Pancreas (tissue), 10 donors: ENCODE data around the gene PHGDH. TPM values are rescaled to one million over a fixed set of nuclear protein-coding genes. Genes with fewer than 3 reads are reported as not detected.
A peak's percentile ranks its signal among the peaks of the same experiment; 100 is the strongest.

ENCODE experiments used
- ATAC-seq, 4 donors: fragments of 200-7000 bp; cut with Tn5 transposase; one replicate each; pipeline versions ENCODE4 v1.8.0 to v1.9.1; 2020; ENCODE audit warnings: mild to moderate bottlenecking in 4 of 4, moderate library complexity in 4 of 4
- DNase-seq, 6 donors: peaks; one replicate each; pipeline ENCODE4 v3.0.0-alpha.2; 2020
- FAIRE-seq: peaks from 2 replicates; lab custom pipeline; 2012; peaks lifted over from hg19 to GRCh38; lab: Jason Lieb, UNC
- H3K27ac ChIP-seq, 4 donors: fragments of 200-600 bp; sonication (generic); 1 replicate in 3 of 4; 2 replicates in 1 of 4; pipeline versions ENCODE4 v1.5.0 to v1.8.0; 2020
- H3K27me3 ChIP-seq, 4 donors: fragments of 200-600 bp; one replicate each; pipeline ENCODE4 v1.8.0; 2021
- H3K36me3 ChIP-seq, 3 donors: fragments of 200-600 bp; sonication (generic) in 1 of 3; one replicate each; pipeline versions ENCODE4 v1.5.0 to v1.8.0; 2020 to 2021
- H3K4me1 ChIP-seq, 3 donors: fragments of 200-600 bp; one replicate each; pipeline ENCODE4 v1.8.0; 2021
- H3K4me3 ChIP-seq, 4 donors: fragments of 200-600 bp; sonication (generic) in 2 of 4; one replicate each; pipeline versions ENCODE4 v1.5.0 to v1.8.0; 2020 to 2021
- H3K9me3 ChIP-seq, 4 donors: fragments of 200-600 bp; one replicate each; pipeline ENCODE4 v1.8.0; 2021
- CTCF ChIP-seq, 4 donors: fragments of 200-600 bp; sonication (generic) in 3 of 4; IDR thresholded peaks; one replicate each; pipeline versions ENCODE4 v1.5.0 to v1.8.0; 2021; ENCODE audit warnings: antibody characterized with exemption in 4 of 4
- WGBS, 2 donors: extraction: QIAGEN DNeasy Blood & Tissue Kit; methylation state at CpG; one replicate each; pipeline ENCODE4 v1.1.7; 2013; 5-methylcytosine and 5-hydroxymethylcytosine counted together
- intact Hi-C, 3 donors: fragments of 100-400 bp; cut with DNase I; formaldehyde crosslinking; loops; one replicate each; pipeline versions ENCODE4 v1.11.1 to v1.14.2; 2022
- polyA plus RNA-seq, 2 donors: library from polyadenylated mRNA; stranded (reverse); fragments of 200-250 nt; gene quantifications; one replicate each; pipeline ENCODE4 v1.2.3, GENCODE V29; 2013
- total RNA-seq, 6 donors: library from RNA; stranded (reverse); fragmentation: NEBNext Ultra II Directional in 4 of 6; extraction: Animal tissue kit (Norgen Biotek cat#: 25700) in 4 of 6; gene quantifications; one replicate each; pipeline versions ENCODE4 v1.2.1 to v1.2.4, GENCODE V29; 2021 to 2023
- donor health status: healthy with polysubstance abuse.
- donor health status: DM: no; HTN: no; CAD: no; lungs with moderate emphysema.
- donor health status: DM: no; HTN: no; CAD: no.
- donor health status: control.
- donor health status: control.
- donor health status: Bipolar disorder and iron deficiency.
- donor health status: DM: yes; HTN: yes; CAD: no.
- donor health status: DM: no; HTN: no; CAD: no.
- donor health status: DM: no; HTN: no; CAD: no.
- donor health status: DM: yes; HTN: yes; CAD: no.

Gene PHGDH
- 100 to 1,000 TPM in 1 of 6 donors, 10 to 100 TPM in 5; 62.0 to 357 (median 71.8) TPM for total RNA-seq
- polyA plus RNA-seq: 10 to 100 TPM; 28.2 to 46.2 TPM

DNA sequence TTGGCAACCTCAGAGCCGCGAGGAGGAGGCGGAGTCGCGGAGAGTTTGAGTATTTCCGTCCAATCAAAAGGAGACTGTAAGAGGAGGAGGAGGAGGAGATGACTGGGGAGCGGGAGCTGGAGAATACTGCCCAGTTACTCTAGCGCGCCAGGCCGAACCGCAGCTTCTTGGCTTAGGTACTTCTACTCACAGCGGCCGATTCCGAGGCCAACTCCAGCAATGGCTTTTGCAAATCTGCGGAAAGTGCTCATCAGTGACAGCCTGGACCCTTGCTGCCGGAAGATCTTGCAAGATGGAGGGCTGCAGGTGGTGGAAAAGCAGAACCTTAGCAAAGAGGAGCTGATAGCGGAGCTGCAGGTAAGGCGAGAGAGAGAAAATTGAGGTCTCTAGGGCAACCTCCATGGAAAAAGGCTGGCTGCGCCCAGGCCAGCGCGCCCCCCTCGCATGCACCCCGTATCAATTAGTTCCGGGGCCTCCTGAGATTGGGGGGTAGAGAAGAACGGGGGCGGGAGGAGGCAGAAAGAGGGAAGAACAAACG lies at the start of gene PHGDH:
PHGDH (plus strand) TSS at position 131 of the 538 bp plus-strand sequence; CDS start at position 220, 89 bp downstream.
- no peak for FAIRE-seq

GRCh38 chr1:119662034-119662437 lies 49.7 kb upstream of the PHGDH start:
- H3K4me1 ChIP-seq: peaks cover 18 to 23% (median 20%) of the 10 kb centered on the region in 3 donors
- no peaks in the 10 kb centered on the region for H3K36me3 ChIP-seq
- intact Hi-C loops: loop anchor here in 2 of 3 donors (5.0 kb wide), 2 partner anchors 40 to 45 kb away; no protein-coding TSS in a partner anchor
- 70 to 77% methylated on average over 3 of the region's 3 CpGs for WGBS, 2 donors
- DNase-seq (no peak), ATAC-seq (no peak), FAIRE-seq (peak; percentile 51)
- no peak for TF ChIP-seq CTCF (IDR thresholded peaks at IDR 0.05)
- no peak overlapping the region for H3K4me3 ChIP-seq
- H3K27me3 ChIP-seq: no peaks in the 10 kb centered on the region
- H3K27ac ChIP-seq: no peak overlapping the region
- no peaks in the 10 kb centered on the region for H3K9me3 ChIP-seq

More for the DNA sequence above, at the start of gene PHGDH:
- ATAC-seq (peak; percentile 76 to 82 (median 80)), DNase-seq (peak; percentile 70 to 89 (median 77))
- no peak for TF ChIP-seq CTCF (IDR thresholded peaks at IDR 0.05)
- intact Hi-C loops: no loop called here
- Histone ChIP-seq H3K4me3 (peak within 1 kb of the TSS; percentile 10 to 75 (median 41)), H3K27ac (peak within 1 kb of the TSS; percentile 66 to 87 (median 74)), H3K36me3 (no peaks in the 10 kb centered on the region), H3K27me3 (no peaks in the 10 kb centered on the region), H3K9me3 (no peaks in the 10 kb centered on the region), H3K4me1 (peaks cover 4 to 28% (median 27%) of the 10 kb centered on the region in 3 donors)
- 0% methylated on average over 26 to 27 of the region's 27 CpGs for WGBS, 2 donors

DNA sequence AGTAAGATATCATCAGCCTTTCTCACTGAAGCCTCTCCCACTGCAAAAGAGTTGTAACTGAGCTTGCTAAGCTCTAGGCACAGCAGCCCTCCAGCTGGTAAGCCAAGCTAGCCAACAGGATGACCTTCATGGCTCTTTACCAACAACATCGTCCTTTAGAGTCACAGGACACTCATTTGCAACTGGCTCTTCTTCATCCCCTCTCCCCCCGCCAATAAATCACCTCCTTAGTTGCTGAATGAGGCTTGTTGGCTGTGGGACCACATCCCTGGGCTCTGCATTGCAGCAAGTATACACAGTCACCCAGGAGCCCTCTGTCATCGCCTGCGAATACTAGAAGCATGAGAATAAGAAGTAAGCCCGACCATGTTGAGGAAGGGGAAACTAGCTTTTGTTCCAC lies 47.7 kb upstream of the PHGDH start:
- no peak overlapping the region for H3K27ac ChIP-seq
- no peak overlapping the region for H3K4me3 ChIP-seq
- FAIRE-seq: no peak
- intact Hi-C loops: loop anchor here in 2 of 3 donors (5.0 kb wide), 2 partner anchors 42 to 47 kb away; no protein-coding TSS in a partner anchor
- H3K4me1 ChIP-seq: peaks cover 18 to 23% (median 20%) of the 10 kb centered on the region in 3 donors
- ATAC-seq: no peak
- no peaks in the 10 kb centered on the region for H3K36me3 ChIP-seq
- H3K9me3 ChIP-seq: no peaks in the 10 kb centered on the region
- TF ChIP-seq CTCF (IDR thresholded peaks at IDR 0.05): no peak
- 74% methylated on average over 5 of the region's 5 CpGs for WGBS, 2 donors
- DNase-seq: no peak
- H3K27me3 ChIP-seq: no peaks in the 10 kb centered on the region

DNA sequence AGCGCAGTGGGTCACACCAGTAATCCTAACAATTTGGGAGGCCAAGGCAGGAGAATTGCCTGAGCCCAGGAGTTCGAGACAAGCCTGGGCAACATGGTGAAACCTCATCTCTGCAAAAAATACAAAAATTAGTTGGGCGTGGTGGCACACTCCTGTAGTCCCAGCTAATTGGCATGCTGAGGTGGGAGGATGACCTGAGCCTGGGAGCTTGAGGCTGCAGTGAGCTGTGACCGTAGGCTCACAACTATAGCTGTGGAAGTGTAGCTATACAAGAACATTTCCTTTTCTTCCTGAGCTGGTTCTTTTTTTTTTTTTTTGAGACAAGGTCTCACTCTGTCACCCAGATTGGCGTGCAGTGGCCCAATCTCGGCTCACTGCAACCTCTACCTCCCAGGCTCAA lies 44.6 kb upstream of the PHGDH start:
- WGBS, 2 donors: 93 to 95% methylated on average over 6 of the region's 6 CpGs
- Histone ChIP-seq H3K9me3 (no peaks in the 10 kb centered on the region), H3K4me1 (peaks cover 0 to 4% (median 0%) of the 10 kb centered on the region in 3 donors), H3K4me3 (no peak overlapping the region), H3K27ac (no peak overlapping the region), H3K36me3 (no peaks in the 10 kb centered on the region), H3K27me3 (no peaks in the 10 kb centered on the region)
- DNase-seq (no peak), ATAC-seq (no peak), FAIRE-seq (no peak)
- intact Hi-C loops: loop anchor here in 1 of 3 donors (5.0 kb wide), 1 partner anchor 55 kb away; no protein-coding TSS in a partner anchor
- TF ChIP-seq CTCF (IDR thresholded peaks at IDR 0.05): no peak

DNA sequence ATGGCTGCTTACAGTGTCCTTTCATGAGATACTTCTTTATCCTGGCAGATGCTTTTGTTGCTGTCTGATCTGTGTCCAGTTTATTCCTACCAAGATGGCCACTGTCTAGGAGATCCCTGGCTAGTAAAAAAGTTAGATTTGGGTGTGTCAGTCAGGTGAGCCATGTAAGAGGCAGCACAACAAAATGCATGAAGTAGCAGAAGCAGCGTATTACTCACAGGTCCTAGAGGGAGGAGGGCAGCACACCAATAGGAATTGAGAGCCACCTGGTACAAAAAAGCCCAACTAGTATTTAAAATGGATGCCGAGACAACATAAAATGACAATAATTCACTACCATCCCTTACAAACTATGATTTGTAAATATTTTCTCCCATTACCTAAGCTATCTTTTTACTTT lies 40.8 kb upstream of the PHGDH start:
- 94 to 97% methylated on average over 2 of the region's 2 CpGs for WGBS, 2 donors
- FAIRE-seq: no peak
- Histone ChIP-seq H3K4me1 (peaks cover 0 to 11% (median 7%) of the 10 kb centered on the region in 3 donors), H3K4me3 (no peak overlapping the region), H3K27me3 (no peaks in the 10 kb centered on the region), H3K27ac (no peak overlapping the region), H3K36me3 (no peaks in the 10 kb centered on the region), H3K9me3 (no peaks in the 10 kb centered on the region)
- no peak for ATAC-seq
- no peak for TF ChIP-seq CTCF (IDR thresholded peaks at IDR 0.05)
- no peak for DNase-seq
- intact Hi-C loops: loop anchor here in 1 of 3 donors (10.0 kb wide), 1 partner anchor 126 kb away; no protein-coding TSS in a partner anchor
